GM18951 (cell line): ENCODE measurements around the gene CRIM1.

Source experiments
- POLR2A ChIP-seq: IDR thresholded peaks from 4 replicates; pipeline ENCODE4 v1.6.1; 2011; ENCODE audit warnings: mild to moderate bottlenecking; ENCODE audit not compliant: insufficient read length, insufficient read depth; ENCODE audit errors: extremely low read depth
- in situ Hi-C: fragments of 300-500 bp; cut with MboI; formaldehyde crosslinking; loops from one replicate; pipeline ENCODE4 v1.12.0; 2022; ENCODE audit warnings: low sequenced_read_pairs, mixed read lengths, inconsistent platforms; ENCODE audit not compliant: unreplicated experiment

Gene CRIM1

DNA sequence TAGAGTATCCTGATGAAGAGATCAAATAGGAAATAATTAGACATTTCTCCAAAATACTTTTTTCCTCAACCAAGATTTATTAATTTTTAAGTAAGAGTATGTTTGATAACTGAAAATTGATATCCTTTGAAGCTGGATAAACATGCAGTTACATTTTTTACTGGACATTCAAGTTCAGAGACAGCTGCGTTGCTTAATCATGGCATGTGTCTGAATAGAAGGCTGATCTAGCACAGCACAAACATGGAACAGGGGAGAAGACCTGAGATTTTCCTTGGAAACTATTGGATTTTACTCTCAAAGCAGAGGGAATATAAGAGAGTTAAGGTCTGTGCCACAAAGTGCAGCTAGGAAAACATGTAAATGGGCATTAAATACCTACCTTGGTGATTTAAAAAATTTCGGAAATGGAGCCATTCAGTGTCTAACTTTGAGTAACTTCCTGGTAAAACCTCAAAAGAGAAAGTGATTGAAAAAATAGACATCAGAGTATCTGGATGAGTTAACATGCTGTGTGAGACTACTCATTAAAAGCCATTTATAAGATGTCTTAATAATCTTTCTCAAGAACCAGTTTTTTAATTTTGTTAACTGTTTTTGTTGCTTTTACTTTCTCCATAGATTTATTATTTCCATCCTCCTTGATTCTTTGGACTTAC, 31.8 kb downstream of the CRIM1 start:
- in situ Hi-C loops, result no loop called here
- TF ChIP-seq POLR2A, result no peak

- no peak for TF ChIP-seq POLR2A
- in situ Hi-C loops, result no loop called here
These were observed 32.9 kb downstream of the CRIM1 start for GRCh38 chr2:36388472-36388871.

GRCh38 chr2:36389091-36389564, 33.5 kb downstream of the CRIM1 start:
- in situ Hi-C loops, result no loop called here
- TF ChIP-seq POLR2A, result no peak

DNA sequence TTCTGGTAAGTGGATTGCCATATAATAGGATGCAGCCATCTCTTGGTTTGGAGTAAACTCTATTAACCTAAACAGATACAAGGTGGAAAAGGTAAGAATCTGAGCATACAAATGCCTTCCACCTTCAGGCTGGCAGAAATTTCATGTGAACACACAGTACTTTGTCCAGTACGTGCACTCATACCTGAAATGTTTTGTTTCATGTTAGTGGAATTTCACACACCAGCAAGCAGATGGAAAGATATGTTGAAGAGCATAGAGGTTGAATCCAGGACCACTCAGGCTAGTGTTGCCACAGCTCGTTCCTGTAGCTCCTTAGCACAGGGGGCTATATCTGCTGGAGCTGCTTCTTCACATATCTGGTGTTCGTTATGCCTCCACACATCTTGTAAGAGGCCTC, 34.0 kb downstream of the CRIM1 start:
- in situ Hi-C loops, result no loop called here
- no peak for TF ChIP-seq POLR2A

DNA sequence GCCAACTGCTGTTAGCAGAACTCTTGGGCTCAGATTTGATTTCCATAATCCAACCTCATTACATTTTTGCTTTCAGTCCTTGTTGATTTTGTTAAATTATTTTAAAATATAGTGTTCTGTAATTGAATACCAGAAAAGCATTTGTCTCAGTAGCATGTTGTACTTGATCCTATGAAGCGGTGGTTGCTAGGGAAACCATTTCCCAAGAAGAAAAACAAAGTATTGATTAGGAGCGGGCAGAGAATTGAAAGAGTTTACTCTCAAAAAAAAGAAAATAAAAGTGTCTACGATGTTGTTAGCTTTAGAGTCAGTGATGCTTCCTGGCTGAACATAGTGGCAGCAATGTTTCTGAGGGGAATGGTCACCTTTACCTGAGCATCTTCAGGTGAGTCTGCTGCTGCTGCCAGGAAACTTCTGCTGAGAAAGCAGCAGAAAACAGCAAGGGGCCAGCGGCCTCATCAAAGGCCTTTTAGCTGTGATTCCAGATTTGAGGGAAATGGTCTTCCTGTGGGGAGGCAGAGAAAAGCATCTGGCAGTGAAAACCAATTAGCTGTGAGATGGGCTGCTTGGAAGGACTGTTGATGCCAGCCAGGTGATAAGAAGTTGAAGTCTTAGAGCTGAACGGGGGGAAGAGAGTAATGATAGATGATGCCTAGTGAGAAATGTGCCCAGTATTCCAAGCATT, 37.1 kb downstream of the CRIM1 start:
- TF ChIP-seq POLR2A, result no peak
- in situ Hi-C loops, result no loop called here

- in situ Hi-C loops, result no loop called here
- TF ChIP-seq POLR2A, result no peak
These were observed 38.2 kb downstream of the CRIM1 start for GRCh38 chr2:36393738-36394256.

DNA sequence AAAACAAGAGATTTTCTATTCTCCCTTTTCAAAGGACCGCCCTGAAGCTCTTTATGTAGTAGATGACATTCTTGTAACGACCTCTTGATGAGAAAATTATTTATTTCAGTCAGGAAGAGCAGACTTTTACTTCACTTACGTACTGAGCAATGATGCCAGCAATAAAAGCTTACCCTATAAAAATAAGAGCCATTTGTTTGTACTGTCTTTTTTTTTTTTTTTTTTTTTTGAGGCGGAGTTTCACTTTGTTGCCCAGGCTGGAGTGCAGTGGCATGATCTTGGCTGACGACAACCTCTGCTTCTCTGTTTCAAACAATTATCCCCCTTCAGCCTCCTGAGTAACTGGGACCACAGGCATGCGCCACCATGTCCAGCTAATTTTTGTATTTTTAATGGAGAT, 39.2 kb downstream of the CRIM1 start:
- TF ChIP-seq POLR2A, result no peak
- in situ Hi-C loops, result no loop called here

- TF ChIP-seq POLR2A, result no peak
- in situ Hi-C loops, result no loop called here
These were observed 40.3 kb downstream of the CRIM1 start for GRCh38 chr2:36395866-36396265.

DNA sequence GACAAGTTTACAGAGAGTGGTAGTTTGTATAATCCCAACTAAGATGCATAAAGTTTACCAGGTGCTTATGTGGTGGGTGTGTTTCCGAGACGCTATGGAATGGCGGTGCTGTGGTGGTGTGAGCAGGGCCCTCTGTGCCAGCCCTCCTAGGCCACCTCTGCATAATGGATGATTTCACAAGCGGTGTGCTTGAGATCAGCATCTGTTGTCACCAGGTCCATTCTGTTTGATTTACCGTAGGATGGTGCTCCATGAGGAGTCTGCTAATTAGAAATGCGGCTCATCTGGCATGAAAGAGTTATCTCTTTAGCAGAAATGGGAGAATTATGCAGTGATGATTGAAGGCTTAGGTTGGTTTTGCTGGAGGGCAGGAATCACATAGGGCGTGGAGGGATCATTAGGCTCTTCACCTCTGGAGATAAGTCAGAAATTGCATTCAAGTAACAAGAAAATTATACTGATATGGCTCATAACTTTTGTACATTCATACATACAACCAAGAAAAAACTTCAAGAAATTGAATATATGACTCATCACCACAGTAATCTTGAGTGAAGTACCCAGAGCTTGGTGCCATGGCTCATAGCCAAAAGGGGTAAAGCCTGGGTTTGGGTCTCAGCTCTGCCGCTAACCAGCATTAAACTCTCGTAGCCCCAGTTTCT, 41.4 kb downstream of the CRIM1 start:
- TF ChIP-seq POLR2A, result no peak
- in situ Hi-C loops, result no loop called here

DNA sequence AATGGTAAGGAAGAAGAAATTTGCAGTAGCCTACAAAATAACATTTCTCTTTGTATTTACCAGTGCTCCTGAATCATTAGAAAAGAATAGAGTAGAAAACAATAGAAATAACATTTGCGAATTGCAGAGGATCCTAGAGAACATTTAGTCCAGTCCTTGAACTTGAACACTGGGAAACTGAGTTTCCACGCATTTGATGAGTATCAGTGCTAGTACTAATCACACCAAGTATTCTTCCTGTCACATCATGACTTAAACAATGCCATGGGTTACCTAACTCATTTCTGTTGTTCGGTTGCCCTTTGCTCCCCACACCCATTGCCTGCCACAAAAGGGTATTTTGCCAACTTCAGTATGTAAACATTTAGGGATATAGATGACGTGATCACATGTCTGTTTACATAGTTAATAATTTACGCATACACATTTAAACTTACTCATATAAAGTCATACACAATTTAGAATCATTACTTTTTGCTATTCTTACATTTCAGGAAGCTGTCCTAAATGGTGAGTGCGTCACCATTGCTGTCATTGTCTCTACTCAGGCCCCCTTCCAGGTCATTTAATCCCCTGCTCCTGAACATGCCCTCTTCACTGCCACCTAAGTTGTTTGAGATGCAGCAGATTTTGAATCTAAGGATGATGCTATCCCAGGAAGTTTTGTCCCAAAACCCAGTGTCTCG, 42.3 kb downstream of the CRIM1 start:
- no peak for TF ChIP-seq POLR2A
- in situ Hi-C loops, result no loop called here

- in situ Hi-C loops, result no loop called here
- no peak for TF ChIP-seq POLR2A
These were observed 43.5 kb downstream of the CRIM1 start for GRCh38 chr2:36399050-36399449.

- TF ChIP-seq POLR2A, result no peak
- in situ Hi-C loops, result no loop called here
These were observed 48.2 kb downstream of the CRIM1 start for GRCh38 chr2:36403675-36404230.

GRCh38 chr2:36404318-36404717, 48.7 kb downstream of the CRIM1 start:
- in situ Hi-C loops, result no loop called here
- TF ChIP-seq POLR2A, result no peak
